Measurements from ENCODE around the gene C12orf43.

C12orf43 gene

GRCh38 chr12:121026274-121027045, 10.2 kb upstream of the C12orf43 start:
- 93 to 94% methylated on average over 5 to 8 of the region's 10 CpGs for WGBS, 2 experiments (ENCODE audit: insufficient coverage in 2 of 2)
- Histone ChIP-seq H3K4me3 (ENCODE audit: extremely low read depth, insufficient read depth, low read length, poor library complexity, severe bottlenecking) (no peak overlapping the region), H3K4me1 (ENCODE audit: control insufficient read depth, insufficient read depth, low read length, poor library complexity, severe bottlenecking) (no peaks in the 10 kb centered on the region), H3K9me3 (ENCODE audit: control insufficient read depth, low read length) (no peaks in the 10 kb centered on the region), H3K27ac (ENCODE audit: low read depth, low read length, severe bottlenecking) (no peak overlapping the region), H3K36me3 (ENCODE audit: control insufficient read depth, insufficient read depth, low read length) (no peaks in the 10 kb centered on the region)

GRCh38 chr12:121025442-121026226, 9.3 kb upstream of the C12orf43 start:
- WGBS, 2 experiments (ENCODE audit: insufficient coverage in 2 of 2): 94 to 95% methylated on average over 8 to 9 of the region's 11 CpGs
- no peaks in the 10 kb centered on the region for H3K9me3 ChIP-seq (ENCODE audit: control insufficient read depth, low read length)
- no peaks in the 10 kb centered on the region for H3K36me3 ChIP-seq (ENCODE audit: control insufficient read depth, insufficient read depth, low read length)
- no peak overlapping the region for H3K27ac ChIP-seq (ENCODE audit: low read depth, low read length, severe bottlenecking)
- no peak overlapping the region for H3K4me3 ChIP-seq (ENCODE audit: extremely low read depth, insufficient read depth, low read length, poor library complexity, severe bottlenecking)
- H3K4me1 ChIP-seq (ENCODE audit: control insufficient read depth, insufficient read depth, low read length, poor library complexity, severe bottlenecking): no peaks in the 10 kb centered on the region

- H3K27ac ChIP-seq (ENCODE audit: low read depth, low read length, severe bottlenecking): no peak overlapping the region
- WGBS, 2 experiments (ENCODE audit: insufficient coverage in 2 of 2): 85 to 86% methylated on average over 6 to 8 of the region's 8 CpGs
- H3K9me3 ChIP-seq (ENCODE audit: control insufficient read depth, low read length): no peaks in the 10 kb centered on the region
- H3K4me1 ChIP-seq (ENCODE audit: control insufficient read depth, insufficient read depth, low read length, poor library complexity, severe bottlenecking): no peaks in the 10 kb centered on the region
- no peak overlapping the region for H3K4me3 ChIP-seq (ENCODE audit: extremely low read depth, insufficient read depth, low read length, poor library complexity, severe bottlenecking)
- H3K36me3 ChIP-seq (ENCODE audit: control insufficient read depth, insufficient read depth, low read length): no peaks in the 10 kb centered on the region
Measured at GRCh38 chr12:121023799-121024198, 7.5 kb upstream of the C12orf43 start.

- Histone ChIP-seq H3K27ac (ENCODE audit: low read depth, low read length, severe bottlenecking) (no peak overlapping the region), H3K36me3 (ENCODE audit: control insufficient read depth, insufficient read depth, low read length) (no peaks in the 10 kb centered on the region), H3K9me3 (ENCODE audit: control insufficient read depth, low read length) (no peaks in the 10 kb centered on the region), H3K4me3 (ENCODE audit: extremely low read depth, insufficient read depth, low read length, poor library complexity, severe bottlenecking) (no peak overlapping the region), H3K4me1 (ENCODE audit: control insufficient read depth, insufficient read depth, low read length, poor library complexity, severe bottlenecking) (no peaks in the 10 kb centered on the region)
- 86 to 92% methylated on average over 1 of the region's 2 CpGs for WGBS, 2 experiments (ENCODE audit: insufficient coverage in 2 of 2)
Measured at GRCh38 chr12:121022713-121023112, 6.4 kb upstream of the C12orf43 start.

GRCh38 chr12:121021754-121022153, 5.5 kb upstream of the C12orf43 start:
- no peak overlapping the region for H3K4me3 ChIP-seq (ENCODE audit: extremely low read depth, insufficient read depth, low read length, poor library complexity, severe bottlenecking)
- no peaks in the 10 kb centered on the region for H3K4me1 ChIP-seq (ENCODE audit: control insufficient read depth, insufficient read depth, low read length, poor library complexity, severe bottlenecking)
- no peaks in the 10 kb centered on the region for H3K36me3 ChIP-seq (ENCODE audit: control insufficient read depth, insufficient read depth, low read length)
- no peak overlapping the region for H3K27ac ChIP-seq (ENCODE audit: low read depth, low read length, severe bottlenecking)
- WGBS, 2 experiments (ENCODE audit: insufficient coverage in 2 of 2): 80 to 100% methylated on average over 1 to 2 of the region's 6 CpGs
- no peaks in the 10 kb centered on the region for H3K9me3 ChIP-seq (ENCODE audit: control insufficient read depth, low read length)

GRCh38 chr12:121018860-121019617, 2.8 kb upstream of the C12orf43 start:
- Histone ChIP-seq H3K9me3 (ENCODE audit: control insufficient read depth, low read length) (no peaks in the 10 kb centered on the region), H3K4me1 (ENCODE audit: control insufficient read depth, insufficient read depth, low read length, poor library complexity, severe bottlenecking) (peaks cover 7% of the 10 kb centered on the region), H3K36me3 (ENCODE audit: control insufficient read depth, insufficient read depth, low read length) (no peaks in the 10 kb centered on the region), H3K27ac (ENCODE audit: low read depth, low read length, severe bottlenecking) (no peak overlapping the region), H3K4me3 (ENCODE audit: extremely low read depth, insufficient read depth, low read length, poor library complexity, severe bottlenecking) (no peak overlapping the region)
- WGBS, 2 experiments (ENCODE audit: insufficient coverage in 2 of 2): no CpG with 5 or more reads among the region's 2 CpGs

GRCh38 chr12:121017966-121018491, 1.7 kb upstream of the C12orf43 start:
- Histone ChIP-seq H3K27ac (ENCODE audit: low read depth, low read length, severe bottlenecking) (no peak overlapping the region), H3K9me3 (ENCODE audit: control insufficient read depth, low read length) (no peaks in the 10 kb centered on the region), H3K4me1 (ENCODE audit: control insufficient read depth, insufficient read depth, low read length, poor library complexity, severe bottlenecking) (peaks cover 7% of the 10 kb centered on the region), H3K4me3 (ENCODE audit: extremely low read depth, insufficient read depth, low read length, poor library complexity, severe bottlenecking) (no peak overlapping the region), H3K36me3 (ENCODE audit: control insufficient read depth, insufficient read depth, low read length) (peaks cover 8% of the 10 kb centered on the region)
- WGBS, 2 experiments (ENCODE audit: insufficient coverage in 2 of 2): 93% methylated on average over 9 to 11 of the region's 15 CpGs

- 100% methylated on average over 1 of the region's 3 CpGs for whole genome bisulfite sequencing, 2 experiments (ENCODE audit: insufficient coverage in 2 of 2)
- Histone ChIP-seq H3K9me3 (ENCODE audit: control insufficient read depth, low read length) (no peaks in the 10 kb centered on the region), H3K4me3 (ENCODE audit: extremely low read depth, insufficient read depth, low read length, poor library complexity, severe bottlenecking) (no peak overlapping the region)
Measured at GRCh38 chr12:121013715-121014114, 2.6 kb downstream of the C12orf43 start.

GRCh38 chr12:121011820-121012219, 4.5 kb downstream of the C12orf43 start:
- WGBS, 2 experiments (ENCODE audit: insufficient coverage in 2 of 2): 92 to 93% methylated on average over 5 to 6 of the region's 6 CpGs
- Histone ChIP-seq H3K4me3 (ENCODE audit: extremely low read depth, insufficient read depth, low read length, poor library complexity, severe bottlenecking) (no peak overlapping the region), H3K9me3 (ENCODE audit: control insufficient read depth, low read length) (no peaks in the 10 kb centered on the region), H3K4me1 (ENCODE audit: control insufficient read depth, insufficient read depth, low read length, poor library complexity, severe bottlenecking) (peaks cover 7% of the 10 kb centered on the region), H3K27ac (ENCODE audit: low read depth, low read length, severe bottlenecking) (no peak overlapping the region), H3K36me3 (ENCODE audit: control insufficient read depth, insufficient read depth, low read length) (peaks cover 58% of the 10 kb centered on the region)

More at GRCh38 chr12:121013715-121014114, 2.6 kb downstream of the C12orf43 start:
- Histone ChIP-seq H3K36me3 (ENCODE audit: control insufficient read depth, insufficient read depth, low read length) (peaks cover 43% of the 10 kb centered on the region), H3K27ac (ENCODE audit: low read depth, low read length, severe bottlenecking) (no peak overlapping the region), H3K4me1 (ENCODE audit: control insufficient read depth, insufficient read depth, low read length, poor library complexity, severe bottlenecking) (peaks cover 7% of the 10 kb centered on the region)

GRCh38 chr12:121010860-121011259, 5.4 kb downstream of the C12orf43 start:
- no peak overlapping the region for H3K4me3 ChIP-seq (ENCODE audit: extremely low read depth, insufficient read depth, low read length, poor library complexity, severe bottlenecking)
- H3K9me3 ChIP-seq (ENCODE audit: control insufficient read depth, low read length): no peaks in the 10 kb centered on the region
- peaks cover 7% of the 10 kb centered on the region for H3K4me1 ChIP-seq (ENCODE audit: control insufficient read depth, insufficient read depth, low read length, poor library complexity, severe bottlenecking)
- 96 to 97% methylated on average over 6 to 7 of the region's 8 CpGs for WGBS, 2 experiments (ENCODE audit: insufficient coverage in 2 of 2)
- H3K27ac ChIP-seq (ENCODE audit: low read depth, low read length, severe bottlenecking): no peak overlapping the region
- peaks cover 66% of the 10 kb centered on the region for H3K36me3 ChIP-seq (ENCODE audit: control insufficient read depth, insufficient read depth, low read length)

Measured in mesodermal cell (in vitro differentiated cells).